Left lung (tissue), 10 donors: ENCODE results near the gene DHRS7C. TPM values are rescaled to one million over a fixed set of nuclear protein-coding genes. Genes with fewer than 3 reads are reported as not detected.

Experiments used
- ATAC-seq: fragments of 200-7000 bp; cut with Tn5 transposase; one replicate; pipeline ENCODE4 v1.9.1; 2020; ENCODE audit warnings: moderate library complexity
- DNase-seq, 4 donors: peaks; one replicate each; pipeline ENCODE4 v3.0.0-alpha.2; 2013 to 2020
- H3K27ac ChIP-seq, 2 donors: fragments of 200-600 bp; sonication (generic) in 1 of 2; one replicate each; pipeline versions ENCODE4 v1.5.0 to v1.8.0; 2020 to 2021
- H3K27me3 ChIP-seq, 2 donors: fragments of 200-600 bp; sonication (generic) in 1 of 2; one replicate each; pipeline versions ENCODE4 v1.5.0 to v1.8.0; 2020 to 2021
- H3K36me3 ChIP-seq, 2 donors: fragments of 200-600 bp; sonication (generic) in 1 of 2; one replicate each; pipeline versions ENCODE4 v1.5.0 to v1.8.0; 2020 to 2021
- H3K4me1 ChIP-seq, 2 donors: fragments of 200-600 bp; one replicate each; pipeline ENCODE4 v1.8.0; 2021
- H3K4me3 ChIP-seq, 2 donors: fragments of 200-600 bp; sonication (generic) in 1 of 2; one replicate each; pipeline versions ENCODE4 v1.5.0 to v1.8.0; 2020 to 2021; ENCODE audit warnings: mild to moderate bottlenecking in 1 of 2
- H3K9me3 ChIP-seq, 2 donors: fragments of 200-600 bp; sonication (generic) in 1 of 2; one replicate each; pipeline versions ENCODE4 v1.5.0 to v1.8.0; 2020 to 2021
- intact Hi-C, 2 donors: fragments of 100-400 bp; cut with DNase I; formaldehyde crosslinking; loops; one replicate each; pipeline versions ENCODE4 v1.11.2 to v1.14.2; 2022
- polyA plus RNA-seq, 6 donors: library from polyadenylated mRNA; unstranded; fragments of 120-200 nt; gene quantifications; one replicate each; pipeline ENCODE4 v1.2.1, GENCODE V29; 2013; ENCODE audit not compliant: insufficient read length in 6 of 6
- total RNA-seq, 2 donors: library from RNA; stranded (reverse); fragmentation: NEBNext Ultra II Directional; extraction: Animal tissue kit (Norgen Biotek cat#: 25700); gene quantifications; one replicate each; pipeline ENCODE4 v1.2.1, GENCODE V29; 2021
- TF ChIP-seq, protein P1 (sequence below), 2 donors: fragments of 200-600 bp; sonication (generic) in 1 of 2; IDR thresholded peaks; one replicate each; pipeline versions ENCODE4 v1.5.0 to v1.8.0; 2021; ENCODE audit warnings: antibody characterized with exemption in 2 of 2
- donor health status: DM: no; HTN: yes; CAD: no.
- donor health status: DM: no; HTN: no; CAD: no.

DHRS7C gene
- total and polyA plus RNA-seq, 8 donors: 0.13 TPM; not detected in 7

GRCh38 chr17:9810100-9810949, 18.9 kb upstream of the DHRS7C start:
- H3K27me3 ChIP-seq: peaks cover 0 to 16% of the 10 kb centered on the region in 2 donors
- H3K9me3 ChIP-seq: no peaks in the 10 kb centered on the region
- no peaks in the 10 kb centered on the region for H3K4me1 ChIP-seq
- H3K4me3 ChIP-seq: no peak overlapping the region
- intact Hi-C loops: loop anchor here in 1 of 2 donors (2.0 kb wide), 1 partner anchor 18 kb away; no protein-coding TSS in a partner anchor
- H3K27ac ChIP-seq: no peak overlapping the region
- DNase-seq (no peak), ATAC-seq (no peak)
- no peaks in the 10 kb centered on the region for H3K36me3 ChIP-seq
- TF ChIP-seq, protein P1, sequence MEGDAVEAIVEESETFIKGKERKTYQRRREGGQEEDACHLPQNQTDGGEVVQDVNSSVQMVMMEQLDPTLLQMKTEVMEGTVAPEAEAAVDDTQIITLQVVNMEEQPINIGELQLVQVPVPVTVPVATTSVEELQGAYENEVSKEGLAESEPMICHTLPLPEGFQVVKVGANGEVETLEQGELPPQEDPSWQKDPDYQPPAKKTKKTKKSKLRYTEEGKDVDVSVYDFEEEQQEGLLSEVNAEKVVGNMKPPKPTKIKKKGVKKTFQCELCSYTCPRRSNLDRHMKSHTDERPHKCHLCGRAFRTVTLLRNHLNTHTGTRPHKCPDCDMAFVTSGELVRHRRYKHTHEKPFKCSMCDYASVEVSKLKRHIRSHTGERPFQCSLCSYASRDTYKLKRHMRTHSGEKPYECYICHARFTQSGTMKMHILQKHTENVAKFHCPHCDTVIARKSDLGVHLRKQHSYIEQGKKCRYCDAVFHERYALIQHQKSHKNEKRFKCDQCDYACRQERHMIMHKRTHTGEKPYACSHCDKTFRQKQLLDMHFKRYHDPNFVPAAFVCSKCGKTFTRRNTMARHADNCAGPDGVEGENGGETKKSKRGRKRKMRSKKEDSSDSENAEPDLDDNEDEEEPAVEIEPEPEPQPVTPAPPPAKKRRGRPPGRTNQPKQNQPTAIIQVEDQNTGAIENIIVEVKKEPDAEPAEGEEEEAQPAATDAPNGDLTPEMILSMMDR (IDR thresholded peaks at IDR 0.05): no peak

DNA sequence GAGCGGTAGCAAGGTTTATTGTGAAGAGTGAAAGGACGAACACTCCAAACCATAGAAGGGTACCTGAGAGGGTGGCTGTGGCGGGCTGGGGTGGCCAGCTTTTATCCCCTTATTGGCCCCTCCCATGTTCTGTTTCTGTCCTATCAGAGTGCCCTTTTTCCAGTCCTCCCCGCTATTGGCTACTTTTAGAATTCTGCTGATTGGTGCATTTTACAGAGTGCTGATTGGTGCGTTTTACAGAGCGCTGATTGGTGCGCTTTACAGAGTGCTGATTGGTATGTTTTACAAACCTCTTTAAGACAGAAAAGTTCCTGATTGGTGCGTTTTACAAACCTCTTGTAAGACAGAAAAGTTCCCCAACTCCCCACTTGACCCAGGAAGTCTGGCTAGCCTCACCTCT, 18.0 kb upstream of the DHRS7C start:
- H3K4me1 ChIP-seq: no peaks in the 10 kb centered on the region
- no peaks in the 10 kb centered on the region for H3K36me3 ChIP-seq
- TF ChIP-seq, protein P1 (IDR thresholded peaks at IDR 0.05): no peak
- H3K9me3 ChIP-seq: peaks cover 0 to 2% of the 10 kb centered on the region in 2 donors
- H3K27ac ChIP-seq: no peak overlapping the region
- ATAC-seq: no peak
- DNase-seq: no peak
- H3K27me3 ChIP-seq: peaks cover 0 to 16% of the 10 kb centered on the region in 2 donors
- no peak overlapping the region for H3K4me3 ChIP-seq
- intact Hi-C loops: no loop called here

DNA sequence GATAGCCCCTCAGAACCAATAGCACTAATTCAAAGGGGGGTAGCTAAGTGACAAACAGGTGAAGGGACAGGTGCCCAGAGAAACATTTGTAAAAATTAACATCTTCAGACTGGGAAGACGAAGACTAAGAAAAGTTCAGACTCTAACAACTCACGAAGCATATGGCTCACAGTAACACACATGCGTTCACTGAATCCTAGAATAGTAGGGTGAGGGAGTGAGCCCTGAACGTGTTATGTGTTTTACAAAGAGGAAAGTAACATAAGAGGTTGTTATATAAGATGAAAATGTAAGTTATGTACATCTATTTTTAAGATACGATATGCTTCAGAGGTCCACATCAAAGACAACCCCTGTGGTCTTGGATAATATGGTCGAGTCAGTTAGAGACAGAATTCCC, 15.3 kb upstream of the DHRS7C start:
- Histone ChIP-seq H3K4me1 (no peaks in the 10 kb centered on the region), H3K4me3 (no peak overlapping the region), H3K27me3 (peaks cover 0 to 24% of the 10 kb centered on the region in 2 donors), H3K36me3 (no peaks in the 10 kb centered on the region), H3K27ac (no peak overlapping the region), H3K9me3 (peaks cover 0 to 3% of the 10 kb centered on the region in 2 donors)
- intact Hi-C loops: no loop called here
- no peak for ATAC-seq
- DNase-seq: no peak
- TF ChIP-seq, protein P1 (IDR thresholded peaks at IDR 0.05): no peak

DNA sequence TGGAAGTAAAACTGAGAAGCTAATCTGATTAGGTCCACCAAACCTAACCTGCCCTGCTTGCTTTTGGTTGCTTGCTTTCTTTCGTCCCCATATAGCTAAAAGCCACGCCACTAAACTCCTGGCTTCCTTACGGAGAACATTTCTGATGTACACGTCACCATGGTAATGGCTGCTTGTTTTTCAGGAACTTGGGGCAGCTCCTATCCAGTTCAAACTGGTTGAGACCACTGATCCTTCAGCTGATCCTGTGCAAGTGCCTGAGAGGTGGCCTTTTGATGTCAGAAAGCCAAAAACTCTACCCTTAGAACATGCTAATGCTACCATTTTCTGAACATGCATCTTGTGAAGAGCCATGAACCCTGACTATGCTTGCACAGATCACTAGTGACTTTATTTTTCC, 14.4 kb upstream of the DHRS7C start:
- Histone ChIP-seq H3K27me3 (peaks cover 0 to 20% of the 10 kb centered on the region in 2 donors), H3K27ac (no peak overlapping the region), H3K4me1 (no peaks in the 10 kb centered on the region), H3K4me3 (no peak overlapping the region), H3K9me3 (peaks cover 0 to 3% of the 10 kb centered on the region in 2 donors), H3K36me3 (no peaks in the 10 kb centered on the region)
- no peak for ATAC-seq
- TF ChIP-seq, protein P1 (IDR thresholded peaks at IDR 0.05): no peak
- intact Hi-C loops: no loop called here
- no peak for DNase-seq

DNA sequence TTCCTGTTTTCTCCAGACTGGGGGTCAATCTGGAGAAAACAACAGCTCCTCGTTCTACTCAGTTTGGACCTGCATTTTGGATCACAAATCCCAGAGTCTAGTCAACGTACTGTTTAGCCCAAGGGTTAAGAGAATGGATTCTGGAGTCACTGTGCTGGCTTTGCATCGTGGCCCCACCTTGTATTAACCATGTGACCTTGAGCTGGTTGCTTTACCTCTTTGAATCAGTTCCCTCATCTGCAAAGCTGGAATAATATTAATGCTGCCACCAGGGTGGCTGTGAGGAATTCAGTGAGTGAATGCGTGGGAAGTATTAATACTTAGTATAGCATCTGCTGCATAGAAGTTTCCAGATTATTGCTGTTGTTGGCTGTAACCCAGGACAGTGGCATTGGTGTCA, 11.3 kb upstream of the DHRS7C start:
- Histone ChIP-seq H3K36me3 (no peaks in the 10 kb centered on the region), H3K4me1 (no peaks in the 10 kb centered on the region), H3K4me3 (no peak overlapping the region), H3K27me3 (peaks cover 0 to 41% of the 10 kb centered on the region in 2 donors), H3K27ac (no peak overlapping the region), H3K9me3 (peaks cover 0 to 3% of the 10 kb centered on the region in 2 donors)
- TF ChIP-seq, protein P1 (IDR thresholded peaks at IDR 0.05): no peak
- intact Hi-C loops: no loop called here
- no peak for DNase-seq
- no peak for ATAC-seq
